Measurements from ENCODE around the gene POLR2J2.
"Not testable (repeated sequence)": the region's sequence is repeated elsewhere in the genome, so short reads cannot be mapped to it uniquely, and the experiment has no call there.

Gene POLR2J2

DNA sequence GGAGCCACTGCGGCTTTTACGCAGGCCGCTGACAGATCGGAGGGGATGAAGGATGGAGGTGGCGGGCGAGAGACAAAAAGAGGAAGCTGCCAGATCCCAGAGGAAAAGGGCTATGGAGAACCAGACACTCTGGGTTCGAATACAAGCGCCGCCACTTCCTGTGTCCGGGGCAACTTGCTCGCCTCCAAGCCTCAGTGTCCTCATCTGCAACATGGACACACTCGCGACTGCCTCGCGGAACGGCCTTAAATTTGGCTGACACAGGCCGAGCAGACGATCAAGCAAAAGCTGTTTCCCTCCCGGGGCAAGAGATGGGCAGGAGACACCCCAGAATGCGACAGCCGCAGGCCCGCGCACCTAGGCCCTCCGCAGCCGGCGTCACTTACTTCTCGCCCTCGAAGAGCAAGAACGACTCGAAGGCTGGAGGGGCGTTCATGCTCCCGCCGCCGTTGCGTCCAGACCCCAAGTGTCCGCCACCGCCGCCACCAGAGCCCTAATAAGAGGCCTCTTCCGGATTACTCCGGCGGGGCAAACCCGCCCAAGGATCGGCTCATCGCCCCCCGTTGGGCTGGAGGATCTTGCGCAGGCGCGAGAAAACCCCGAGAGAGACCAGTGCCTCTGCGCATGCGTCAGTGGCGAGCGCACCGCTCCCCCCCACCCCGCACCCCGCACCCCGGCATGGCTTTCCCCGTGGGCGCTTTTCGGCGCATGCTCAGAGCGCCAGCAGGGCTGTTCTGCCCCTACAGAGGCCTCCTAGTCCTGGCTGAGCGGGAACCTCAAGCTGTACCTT, at the start of gene POLR2J2:
Gene POLR2J2 (minus strand): TSS at position 498 of the 790 bp plus-strand sequence. CDS start 62 bp downstream, at position 436.
- DNase-seq = peak in 1 of 2 donors; percentile 98

GRCh38 chr7:102718491-102718890, 47.0 kb upstream of the POLR2J2 start:
- DNase-seq = not testable (repeated sequence)

- peak in 1 of 2 donors; percentile 37 for DNase-seq
Measured at GRCh38 chr7:102715718-102716117, 44.3 kb upstream of the POLR2J2 start.

DNA sequence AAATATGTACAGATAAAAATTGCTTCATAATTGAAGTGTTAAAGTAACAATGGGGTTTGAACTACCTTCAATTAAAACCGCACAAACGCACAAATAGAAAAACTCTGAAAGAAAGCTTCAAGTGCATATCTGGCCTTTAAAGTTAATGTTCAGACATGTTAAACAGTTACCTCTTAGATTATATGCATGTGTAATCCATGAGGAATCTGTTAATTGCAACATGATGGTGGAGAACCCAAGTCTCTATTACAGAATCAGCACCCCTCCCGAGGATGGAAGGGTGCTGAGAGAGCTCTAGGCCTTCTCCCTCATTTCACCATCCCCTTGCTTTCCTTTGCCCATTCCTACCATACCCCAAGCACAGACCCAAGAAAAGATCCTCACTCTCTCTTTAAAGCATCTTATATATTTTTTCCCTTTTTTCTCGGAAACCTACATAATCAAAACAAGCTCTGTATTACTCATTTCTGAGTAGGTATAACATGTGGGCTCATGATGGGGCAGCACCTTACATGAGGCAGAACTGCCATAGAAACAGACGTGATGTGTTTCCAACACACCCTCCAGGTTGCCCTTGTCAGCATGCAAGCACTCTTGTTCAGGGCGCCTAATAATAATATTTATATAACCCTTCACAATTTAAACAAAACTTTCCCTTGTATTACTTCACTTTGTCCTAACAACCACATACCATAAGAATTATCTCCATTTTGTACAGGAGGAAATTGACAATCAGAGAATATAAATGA, 43.5 kb upstream of the POLR2J2 start:
- not testable (repeated sequence) for DNase-seq

GRCh38 chr7:102713691-102714080, 42.2 kb upstream of the POLR2J2 start:
- not testable (repeated sequence) for DNase-seq

DNA sequence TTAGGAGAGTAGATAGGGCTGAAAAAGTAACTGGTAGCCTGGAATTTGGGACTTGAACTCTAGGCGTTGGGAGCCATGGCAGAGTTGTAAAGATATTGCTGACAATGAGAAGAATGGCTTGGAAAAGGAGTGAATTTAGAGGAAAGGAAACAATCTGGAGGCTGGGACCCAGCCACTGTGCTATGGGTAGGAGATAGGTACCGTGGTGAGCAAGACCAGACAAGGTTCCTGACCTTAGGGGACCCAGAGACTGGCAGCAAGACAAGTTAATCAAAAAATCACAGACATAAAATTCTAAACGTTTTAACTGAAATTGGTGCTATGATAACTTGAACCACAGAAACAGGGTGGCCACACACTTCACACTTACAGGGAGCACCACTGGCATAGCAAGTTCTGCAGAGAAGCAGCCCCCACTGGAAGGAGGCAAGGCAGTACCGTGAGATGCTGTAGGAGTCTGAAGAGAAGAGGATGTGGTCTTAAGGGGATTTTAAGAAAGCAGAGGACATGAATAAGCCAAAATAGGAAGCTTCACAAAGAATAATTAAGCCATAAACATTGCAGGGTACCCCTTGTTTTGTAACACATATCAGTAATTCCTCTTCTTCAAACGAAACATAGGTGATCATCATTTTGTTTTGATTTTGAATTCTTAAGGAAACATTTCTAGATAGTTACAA, 41.7 kb upstream of the POLR2J2 start:
- peak in 1 of 2 donors; percentile 29 for DNase-seq

GRCh38 chr7:102698962-102699750, 27.7 kb upstream of the POLR2J2 start:
- DNase-seq = not testable (repeated sequence)

GRCh38 chr7:102697642-102698512, 26.4 kb upstream of the POLR2J2 start:
- not testable (repeated sequence) for DNase-seq

DNA sequence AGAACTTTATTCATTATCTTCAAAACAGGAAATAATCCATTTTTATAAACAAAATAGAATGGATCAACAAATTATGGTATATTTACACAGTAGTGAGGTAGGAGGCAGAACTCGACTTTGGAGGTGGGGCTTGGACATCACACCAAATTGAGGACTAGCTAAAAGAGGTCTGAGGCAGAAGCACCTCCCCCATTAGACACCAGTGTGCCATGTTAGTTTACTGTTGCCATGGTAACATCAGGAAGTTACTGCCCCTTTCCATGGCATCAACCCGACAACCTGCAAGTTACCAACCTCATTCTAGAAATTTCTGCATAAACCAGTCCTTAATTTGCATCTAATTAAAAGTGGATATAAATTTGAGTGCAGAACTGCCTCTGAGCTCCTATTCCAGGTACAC, 24.5 kb upstream of the POLR2J2 start:
- DNase-seq = not testable (repeated sequence)

GRCh38 chr7:102695033-102695552, 23.6 kb upstream of the POLR2J2 start:
- DNase-seq = not testable (repeated sequence)

- not testable (repeated sequence) for DNase-seq
Measured at GRCh38 chr7:102694008-102694407, 22.5 kb upstream of the POLR2J2 start.

DNA sequence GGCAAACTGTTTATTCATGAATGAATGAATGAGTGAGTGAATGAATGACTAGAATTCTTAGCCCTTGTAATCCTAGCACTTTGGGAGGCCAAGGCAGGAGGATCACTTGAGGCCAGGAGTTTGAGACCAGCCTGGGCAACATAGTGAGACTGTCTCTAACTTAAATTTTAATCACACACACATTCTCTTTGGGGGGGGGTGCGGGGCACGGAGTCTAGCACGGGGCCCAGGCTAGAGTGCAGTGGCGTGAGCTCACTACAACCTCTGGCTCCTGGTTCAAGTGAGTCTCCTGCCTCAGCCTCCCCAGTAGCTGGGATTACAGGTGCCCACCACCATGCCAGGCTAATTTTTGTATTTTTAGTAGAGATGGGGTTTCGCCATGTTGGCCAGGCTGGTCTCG, 19.1 kb upstream of the POLR2J2 start:
- DNase-seq = not testable (repeated sequence)

DNA sequence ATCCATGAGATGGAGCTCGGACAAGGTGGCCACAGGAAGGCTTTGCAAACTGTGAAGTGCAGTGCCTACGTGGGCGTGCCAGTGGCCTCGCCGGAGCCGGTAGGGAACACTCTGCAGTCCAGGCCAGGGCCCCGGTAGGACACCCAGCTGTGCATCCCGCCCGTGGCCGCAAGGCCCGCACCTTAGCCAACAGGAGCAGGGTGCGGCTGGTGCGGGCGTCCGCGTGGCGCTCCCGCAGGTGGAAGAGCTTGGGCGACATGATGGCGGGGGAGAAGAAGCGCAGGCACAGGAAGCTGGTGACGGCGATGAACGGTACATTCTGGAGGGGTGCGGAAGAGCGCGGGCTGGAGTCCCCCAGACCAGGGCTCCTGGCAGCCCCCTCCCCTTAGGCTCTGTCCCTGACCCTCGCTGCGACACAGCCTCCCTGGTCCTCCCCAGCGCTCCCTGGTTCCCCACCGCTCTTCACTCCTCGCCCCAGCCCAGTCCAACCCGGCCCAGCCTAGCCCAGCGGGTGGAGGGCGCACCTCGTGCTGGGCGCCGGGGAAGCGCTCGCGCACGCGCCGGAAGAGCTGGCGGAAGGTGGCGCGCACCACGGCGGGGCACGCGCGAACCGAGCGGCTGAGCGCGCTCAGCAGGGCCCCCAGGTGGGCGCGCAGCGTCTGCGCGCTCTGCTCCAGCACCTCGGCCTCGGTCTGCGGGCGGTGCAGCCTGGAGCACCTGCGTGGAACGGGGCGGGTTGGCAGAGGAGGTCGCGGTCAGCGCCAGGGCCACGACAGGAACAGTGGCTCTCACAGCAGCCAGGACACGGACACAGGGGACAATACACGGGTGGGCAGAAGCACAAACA, 18.2 kb upstream of the POLR2J2 start:
- DNase-seq = not testable (repeated sequence)

DNA sequence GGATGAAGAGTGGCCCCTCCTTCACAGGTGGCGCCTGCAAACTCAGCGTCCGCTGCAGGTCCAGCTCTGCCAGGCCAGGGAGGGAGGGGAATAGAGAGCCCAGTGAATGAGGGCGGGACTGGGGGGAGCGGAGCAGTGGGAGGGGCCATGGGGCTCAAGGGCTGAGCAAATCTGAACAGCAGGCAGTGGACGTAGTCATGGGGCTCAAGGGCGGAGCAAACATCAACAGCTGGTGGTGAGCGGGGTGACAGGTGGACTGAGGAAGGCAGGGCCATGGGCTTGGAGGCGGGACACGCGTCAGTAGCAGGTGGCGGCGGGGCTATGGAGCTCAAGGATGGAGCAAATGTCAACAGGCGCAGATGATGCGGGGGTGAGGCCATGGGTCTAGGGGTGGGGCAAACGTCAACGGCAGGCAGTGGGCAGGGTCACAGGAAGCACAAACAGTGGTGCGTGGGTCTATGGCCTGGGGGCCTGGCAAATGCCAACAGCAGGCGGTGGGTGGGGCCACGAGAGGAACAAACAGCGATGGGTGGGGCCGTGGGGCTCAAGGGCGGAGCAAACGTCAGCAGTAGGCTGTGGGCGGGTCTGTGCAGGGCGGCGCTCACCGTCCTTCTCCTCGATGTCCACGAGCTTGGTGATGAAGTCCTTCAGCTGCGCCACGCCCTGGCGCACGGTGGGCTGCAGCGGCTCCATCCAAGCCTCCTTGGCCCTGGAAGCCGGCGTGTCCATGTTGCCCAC, 17.0 kb upstream of the POLR2J2 start:
- DNase-seq = not testable (repeated sequence)

DNA sequence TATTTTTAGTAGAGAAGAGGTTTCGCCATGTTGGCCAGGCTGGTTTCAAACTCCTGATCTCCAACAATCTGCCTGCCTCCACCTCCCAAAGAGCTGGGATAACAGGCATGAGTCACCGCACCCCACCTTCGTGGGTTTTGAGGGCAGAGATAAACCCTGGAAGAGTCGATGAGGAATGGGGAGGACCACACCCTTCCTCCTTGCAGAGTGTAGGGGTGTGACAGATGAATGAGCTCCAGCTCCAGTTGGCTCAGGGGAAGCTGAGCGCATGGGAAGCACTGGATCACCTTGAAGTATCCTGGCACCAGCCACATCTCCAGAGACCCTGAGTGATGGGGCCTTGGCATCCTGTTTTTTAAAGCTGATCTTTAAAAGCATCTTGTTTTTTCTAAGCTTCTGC, 11.1 kb upstream of the POLR2J2 start:
- DNase-seq = not testable (repeated sequence)

DNA sequence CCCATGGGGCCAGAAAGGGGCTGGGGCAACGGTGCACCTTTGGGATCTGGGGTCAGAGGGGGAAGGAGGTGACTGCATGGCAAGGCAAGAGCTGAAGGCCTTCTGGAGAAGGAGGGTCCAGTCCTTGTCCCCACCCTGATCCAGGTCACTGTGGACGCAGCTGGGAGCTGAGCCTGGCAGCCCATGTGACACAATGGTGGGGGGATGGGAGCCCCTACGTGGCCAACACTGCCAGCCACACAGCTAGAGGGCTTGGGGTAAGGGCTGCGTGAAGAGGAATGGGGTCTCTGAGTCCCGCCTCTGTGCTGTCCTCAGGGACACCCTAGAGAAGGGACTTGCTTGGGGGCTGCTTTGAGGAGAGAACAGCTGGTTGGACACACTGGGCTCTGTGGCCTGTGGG, 9.3 kb upstream of the POLR2J2 start:
- DNase-seq = not testable (repeated sequence)

DNA sequence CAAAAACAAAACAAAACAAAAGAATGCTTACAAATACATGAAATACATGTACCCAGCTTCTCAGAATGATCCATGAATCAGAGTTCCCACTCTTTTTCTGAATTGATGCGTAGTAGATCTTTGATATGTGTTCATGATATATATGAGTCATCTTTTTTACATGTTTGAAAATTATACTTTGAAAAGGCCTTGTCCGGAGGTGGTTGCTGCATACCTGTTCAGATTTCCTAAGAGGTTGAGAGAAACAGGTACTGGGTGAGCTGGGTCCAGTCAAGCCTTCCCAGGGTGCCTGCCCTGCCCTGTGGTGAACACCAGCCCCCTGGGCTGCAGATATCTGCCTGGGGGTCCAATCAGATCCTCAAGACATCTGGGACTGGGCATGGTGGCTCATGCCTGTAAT, 4.1 kb upstream of the POLR2J2 start:
- DNase-seq = not testable (repeated sequence)

DNA sequence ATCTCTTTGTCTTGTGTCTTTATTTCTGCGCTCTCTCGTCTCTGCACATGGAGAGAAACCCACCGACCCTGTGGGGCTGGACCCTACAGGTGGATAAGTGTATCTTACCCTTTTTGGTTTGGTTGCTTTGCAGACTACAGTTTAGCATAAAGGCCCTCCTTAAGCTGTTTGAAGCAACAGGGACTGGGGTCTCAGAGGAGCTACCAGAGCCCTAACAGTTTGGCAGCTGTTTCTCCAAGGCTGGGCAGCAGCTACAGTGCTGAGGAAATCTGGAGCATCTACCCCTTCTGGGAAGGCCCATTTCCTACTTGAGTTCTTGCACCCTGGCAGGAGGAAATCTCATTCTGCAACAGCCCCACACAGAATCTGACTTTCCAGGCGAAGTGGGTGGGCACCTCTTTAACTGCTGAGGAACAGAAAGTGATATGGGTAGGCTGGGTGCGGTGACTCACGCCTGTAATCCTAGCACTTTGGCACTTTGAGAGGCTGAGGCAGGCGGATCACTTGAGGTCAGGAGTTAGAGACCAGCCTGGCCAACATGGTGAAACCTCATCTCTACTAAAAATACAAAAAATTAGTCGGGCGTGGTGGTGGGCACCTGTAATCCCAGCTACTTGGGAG, 2.1 kb upstream of the POLR2J2 start:
- not testable (repeated sequence) for DNase-seq

DNA sequence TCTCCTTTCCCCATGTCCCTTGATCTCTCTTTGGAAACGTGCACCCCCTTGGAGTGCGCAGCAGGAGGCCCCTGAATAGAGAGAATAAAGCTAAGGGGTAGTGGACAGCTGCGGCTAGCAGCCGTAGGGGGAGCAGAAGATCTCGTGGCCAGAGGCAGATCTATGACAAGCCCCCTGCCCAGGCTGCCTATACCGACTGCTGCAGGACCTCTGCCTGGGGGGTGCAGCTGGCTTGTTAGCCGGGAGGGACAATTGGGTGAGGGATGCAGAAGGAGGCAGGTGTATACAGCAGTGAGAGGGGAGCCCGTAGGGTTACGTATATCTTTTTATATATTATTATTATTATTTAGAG, 469 bp upstream of the POLR2J2 start:
- not testable (repeated sequence) for DNase-seq

All from CD4-positive, alpha-beta T cell treated with Interferon alpha-2 for 1 hour (primary cell).